ENCODE measurements around the gene KPTN.

KPTN gene

DNA sequence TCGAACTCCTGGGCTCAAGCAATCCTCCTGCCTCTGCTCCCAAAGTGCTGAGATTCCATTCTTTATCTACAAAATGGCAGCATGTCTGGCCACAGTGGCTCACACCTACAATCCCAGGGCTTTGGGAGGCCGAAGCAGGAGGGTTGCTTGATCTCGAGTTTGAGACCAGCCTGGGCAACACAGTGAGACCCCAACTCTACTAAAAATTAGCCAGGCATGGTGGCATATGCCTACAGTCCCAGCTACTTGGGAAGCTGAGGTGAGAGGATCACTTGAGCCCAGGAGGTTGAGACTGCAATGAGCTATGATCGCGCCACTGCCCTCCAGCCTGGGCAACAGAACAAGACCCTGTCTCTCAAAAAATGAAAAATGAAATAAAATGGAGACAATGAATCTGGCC lies 24.7 kb upstream of the KPTN start:
- no peak for DNase-seq

DNA sequence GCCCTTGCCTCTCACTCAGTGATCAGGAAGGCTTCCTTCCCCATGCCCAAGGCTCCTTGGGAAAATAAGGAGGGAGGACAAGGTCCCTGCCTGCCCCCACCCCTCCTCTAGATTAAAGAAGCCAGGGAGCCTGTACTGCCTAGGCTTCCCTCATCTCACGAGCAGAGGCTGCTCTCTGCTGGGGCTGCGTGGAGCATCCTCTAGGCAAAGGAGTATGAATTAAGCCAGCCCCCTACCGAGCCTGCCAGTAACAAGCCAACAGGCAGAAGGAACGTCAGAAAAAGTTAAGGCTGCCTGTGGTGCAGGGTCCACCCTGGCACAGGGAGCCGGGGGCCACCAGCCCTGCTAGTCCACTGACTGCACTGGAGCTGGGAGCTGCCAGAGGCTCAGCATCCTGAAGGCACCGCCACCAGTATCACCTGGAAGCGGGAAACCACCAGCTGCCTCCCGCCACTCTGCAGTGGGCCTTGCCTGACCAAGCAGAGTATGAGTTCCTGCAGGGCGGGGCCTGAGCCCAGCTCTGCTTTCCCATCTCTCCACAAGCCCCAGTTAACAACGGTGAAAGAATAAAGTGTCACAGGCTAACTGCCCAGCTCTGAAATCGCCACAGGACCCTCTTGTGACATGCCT lies 24.0 kb upstream of the KPTN start:
- no peak for DNase-seq

DNA sequence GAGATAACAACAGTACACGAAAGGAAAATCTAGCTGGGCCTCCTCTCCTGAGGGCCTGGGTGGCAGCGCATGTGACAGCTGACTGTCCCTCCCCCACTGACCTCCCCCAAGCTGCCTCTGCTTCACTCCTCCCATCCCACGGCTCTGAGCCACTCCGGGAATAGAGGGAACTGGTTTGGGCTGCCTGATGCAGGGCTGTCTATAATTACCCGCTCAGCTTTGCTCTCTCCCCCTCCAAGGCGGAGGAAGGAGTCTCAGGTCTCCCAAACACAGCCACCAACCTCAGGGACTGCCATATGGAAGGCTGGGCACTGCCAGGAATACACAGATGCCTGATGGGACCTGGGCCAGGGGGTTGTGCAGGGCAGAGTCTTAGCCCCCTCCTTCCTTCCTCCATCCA lies 23.0 kb upstream of the KPTN start:
- DNase-seq = no peak

GRCh38 chr19:47506459-47506858 lies 22.4 kb upstream of the KPTN start:
- DNase-seq = no peak

GRCh38 chr19:47505506-47505905 lies 21.5 kb upstream of the KPTN start:
- DNase-seq = no peak

GRCh38 chr19:47503826-47504150 lies 19.8 kb upstream of the KPTN start:
- DNase-seq = no peak

- no peak for DNase-seq
These were observed 19.3 kb upstream of the KPTN start for GRCh38 chr19:47503130-47503825.

DNA sequence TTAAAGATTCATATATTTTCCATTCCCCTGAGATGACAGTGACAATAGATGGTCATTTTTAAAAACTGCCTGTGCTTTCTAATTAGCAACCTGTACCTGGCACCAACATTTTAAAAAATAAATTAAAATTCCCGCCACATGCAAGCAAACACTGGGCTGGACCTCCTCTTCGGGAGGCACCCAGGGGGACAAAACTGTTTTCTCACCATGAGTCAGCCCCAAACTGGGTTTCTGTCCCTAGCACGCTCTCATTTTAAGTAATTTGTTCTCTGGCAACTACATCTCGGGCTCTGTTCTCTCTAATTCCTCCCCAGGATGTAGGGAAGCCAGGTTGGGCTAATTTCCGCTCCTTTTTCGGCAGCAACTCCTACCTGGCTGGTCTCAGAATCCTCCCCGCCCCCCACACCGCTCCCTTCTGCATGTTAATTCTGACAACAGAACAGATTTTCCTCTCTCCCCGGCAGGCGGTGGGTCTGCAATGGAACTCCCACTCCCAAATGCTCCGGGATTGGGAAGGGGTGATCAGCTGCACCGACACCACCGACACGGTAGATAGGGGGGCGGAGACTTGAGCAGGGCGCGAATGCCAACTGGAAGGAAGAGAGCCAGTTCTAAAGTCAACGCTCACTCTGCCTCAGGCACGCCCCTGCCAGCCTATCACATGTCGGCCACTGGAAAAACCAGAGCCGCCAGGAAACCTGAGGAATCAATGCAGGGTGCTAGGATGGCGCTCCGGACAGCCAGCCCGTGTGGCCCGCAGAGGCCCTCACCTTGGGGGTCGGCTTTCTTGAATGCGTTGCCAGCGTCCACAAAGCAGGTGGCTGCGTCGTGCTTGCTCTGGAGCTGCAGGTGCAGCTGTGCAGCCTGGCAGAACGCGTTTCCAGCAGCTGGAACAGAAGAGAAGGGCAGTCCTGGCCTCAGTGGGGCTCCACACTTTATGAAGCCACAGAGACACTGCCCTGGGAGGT lies 16.1 kb upstream of the KPTN start:
- DNase-seq = no peak

DNA sequence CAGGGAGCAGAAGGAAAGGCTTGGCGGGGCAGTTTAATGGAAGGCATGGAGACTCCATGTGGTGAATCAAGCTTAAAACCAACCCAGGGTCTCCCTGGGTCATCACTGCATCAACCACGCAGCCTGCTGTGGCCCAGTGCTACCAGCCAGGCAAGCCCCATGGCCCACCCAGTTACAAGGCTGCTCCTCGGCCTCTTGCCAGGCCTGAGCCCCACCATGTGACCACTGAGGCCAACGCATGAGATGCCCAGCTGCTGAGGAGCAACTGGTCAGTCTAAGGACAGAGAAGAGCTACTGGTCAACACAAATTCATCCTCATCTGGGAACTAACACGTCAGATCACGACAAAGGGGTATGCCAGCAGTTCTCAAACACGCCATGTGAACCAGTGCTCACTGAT lies 15.4 kb upstream of the KPTN start:
- DNase-seq = no peak

DNA sequence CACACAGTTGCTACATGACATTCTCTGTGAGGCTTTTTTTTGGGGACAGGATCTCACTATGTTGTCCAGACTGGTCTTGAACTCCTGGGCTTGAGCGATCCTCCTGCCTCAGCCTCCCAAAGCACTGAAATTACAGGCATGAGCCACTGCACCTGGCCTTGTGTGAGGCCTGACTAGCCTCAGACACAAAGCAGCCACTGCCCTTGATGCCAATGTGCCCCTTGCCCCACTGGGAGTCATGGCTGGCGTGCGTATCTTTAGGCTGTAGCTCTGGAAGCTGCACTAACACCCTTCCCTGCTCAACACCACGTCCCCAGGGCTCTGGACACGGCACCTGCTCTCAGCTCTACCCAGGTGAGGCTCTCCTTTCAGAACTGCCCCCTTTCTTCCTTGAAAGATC lies 14.5 kb upstream of the KPTN start:
- DNase-seq = no peak

GRCh38 chr19:47497821-47498520 lies 14.0 kb upstream of the KPTN start:
- DNase-seq = no peak

GRCh38 chr19:47497050-47497766 lies 13.2 kb upstream of the KPTN start:
- no peak for DNase-seq

DNA sequence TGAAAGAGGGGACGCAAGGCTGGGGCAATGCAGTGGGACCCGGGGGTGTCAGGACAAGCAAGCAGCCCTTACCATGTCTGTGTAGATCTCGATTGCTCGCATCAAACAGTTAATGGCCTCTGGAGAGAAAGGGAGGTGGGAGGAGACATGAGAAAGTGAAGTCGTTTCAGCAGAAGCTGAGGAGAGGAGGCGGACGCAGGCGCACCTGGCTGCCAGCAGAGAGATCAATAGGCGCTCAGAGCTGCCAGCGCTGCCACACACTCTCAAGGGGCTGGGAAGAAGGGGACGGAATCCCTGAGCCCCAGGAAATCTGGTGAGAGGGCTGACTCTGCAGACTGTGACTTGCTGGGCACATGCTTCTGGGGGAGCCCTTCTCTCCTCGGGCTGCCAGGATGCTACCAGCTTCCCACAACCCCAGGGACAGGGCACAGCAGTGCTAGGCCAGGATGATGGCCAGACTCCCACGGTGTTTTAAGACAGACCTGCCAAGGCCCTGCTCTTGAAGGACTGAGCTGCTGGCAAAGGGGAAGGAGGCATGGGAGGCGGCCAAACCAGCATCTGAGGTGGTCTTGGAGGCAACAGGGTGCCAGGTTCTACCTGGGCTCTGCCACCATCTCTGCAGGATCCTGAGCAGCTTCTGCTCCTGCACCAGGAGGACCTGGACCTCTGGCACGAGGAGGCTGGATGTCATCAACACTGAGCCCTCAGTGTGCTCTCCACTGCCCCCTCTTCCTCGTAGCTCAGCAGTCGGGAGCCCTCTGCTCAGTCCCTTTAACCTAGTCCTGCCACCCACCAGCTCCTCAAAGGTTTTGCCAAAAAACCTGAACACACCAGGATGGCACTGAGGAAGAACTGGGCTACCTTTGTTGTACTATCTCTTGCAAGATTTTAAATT lies 11.7 kb upstream of the KPTN start:
- no peak for DNase-seq

GRCh38 chr19:47494729-47495128 lies 10.7 kb upstream of the KPTN start:
- DNase-seq = no peak

DNA sequence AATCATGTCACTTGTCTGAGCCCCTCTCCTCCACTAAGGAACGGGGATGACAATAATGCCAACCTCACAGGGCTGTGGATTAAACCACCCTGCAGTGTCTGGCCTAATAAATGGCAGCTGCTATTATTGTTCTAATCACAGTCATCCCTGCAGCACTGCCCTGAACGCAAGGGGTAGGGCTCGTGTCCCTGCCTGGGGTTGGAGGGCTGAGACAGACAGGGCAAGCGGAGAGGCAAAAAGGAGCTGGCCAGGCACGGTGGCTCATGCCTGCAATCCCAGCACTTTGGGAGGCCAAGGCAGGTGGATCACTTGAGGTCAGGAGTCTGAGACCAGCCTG lies 10.2 kb upstream of the KPTN start:
- DNase-seq = no peak

- no peak for DNase-seq
These were observed 9.6 kb upstream of the KPTN start for GRCh38 chr19:47493378-47494210.

- DNase-seq = no peak
These were observed 8.8 kb upstream of the KPTN start for GRCh38 chr19:47492571-47493377.

DNA sequence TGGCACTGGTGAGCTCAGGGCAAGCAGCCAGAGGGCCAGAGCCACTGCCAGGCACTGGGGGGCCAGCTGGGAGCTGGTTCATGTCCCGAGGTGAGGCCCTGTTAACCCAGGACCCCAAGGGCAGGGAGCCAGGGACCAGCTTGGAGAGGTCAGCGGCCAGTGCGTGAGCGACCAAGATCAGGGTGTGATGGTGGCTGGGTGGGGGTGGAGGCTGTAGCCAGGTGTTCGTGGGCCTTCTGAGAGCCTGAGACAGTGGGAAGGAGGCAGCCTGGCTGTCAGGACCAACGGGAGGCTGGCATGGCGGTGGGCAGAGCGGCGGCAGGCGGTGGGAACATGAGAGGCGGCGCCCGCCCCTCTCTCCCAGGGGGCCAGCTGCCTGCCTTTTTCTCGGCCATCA lies 8.1 kb upstream of the KPTN start:
- DNase-seq = no peak

- DNase-seq = no peak
These were observed 7.5 kb upstream of the KPTN start for GRCh38 chr19:47491358-47492136.
